ENCODE results near the gene PDE1C.

Gene PDE1C

DNA sequence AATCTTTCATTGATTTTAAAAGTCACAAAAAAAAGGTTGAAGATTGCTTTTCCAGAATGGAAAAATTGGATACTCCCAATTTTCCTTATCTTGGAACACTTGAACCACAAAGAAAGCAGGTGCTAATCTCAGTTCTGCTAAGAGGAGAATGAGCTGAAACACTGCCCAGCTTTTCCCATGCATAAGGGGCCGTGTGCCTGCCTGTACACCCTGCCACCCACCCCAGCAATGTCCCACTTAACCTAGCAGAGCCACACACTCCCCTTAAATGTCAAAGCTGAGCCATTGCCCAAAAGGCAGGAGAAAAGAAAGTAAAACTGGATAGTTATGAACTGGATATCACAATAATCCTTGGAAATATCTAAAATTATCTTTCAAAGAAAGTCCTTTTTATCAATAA is 13.4 kb downstream of the PDE1C start:
- TF ChIP-seq, protein P1, sequence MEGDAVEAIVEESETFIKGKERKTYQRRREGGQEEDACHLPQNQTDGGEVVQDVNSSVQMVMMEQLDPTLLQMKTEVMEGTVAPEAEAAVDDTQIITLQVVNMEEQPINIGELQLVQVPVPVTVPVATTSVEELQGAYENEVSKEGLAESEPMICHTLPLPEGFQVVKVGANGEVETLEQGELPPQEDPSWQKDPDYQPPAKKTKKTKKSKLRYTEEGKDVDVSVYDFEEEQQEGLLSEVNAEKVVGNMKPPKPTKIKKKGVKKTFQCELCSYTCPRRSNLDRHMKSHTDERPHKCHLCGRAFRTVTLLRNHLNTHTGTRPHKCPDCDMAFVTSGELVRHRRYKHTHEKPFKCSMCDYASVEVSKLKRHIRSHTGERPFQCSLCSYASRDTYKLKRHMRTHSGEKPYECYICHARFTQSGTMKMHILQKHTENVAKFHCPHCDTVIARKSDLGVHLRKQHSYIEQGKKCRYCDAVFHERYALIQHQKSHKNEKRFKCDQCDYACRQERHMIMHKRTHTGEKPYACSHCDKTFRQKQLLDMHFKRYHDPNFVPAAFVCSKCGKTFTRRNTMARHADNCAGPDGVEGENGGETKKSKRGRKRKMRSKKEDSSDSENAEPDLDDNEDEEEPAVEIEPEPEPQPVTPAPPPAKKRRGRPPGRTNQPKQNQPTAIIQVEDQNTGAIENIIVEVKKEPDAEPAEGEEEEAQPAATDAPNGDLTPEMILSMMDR (IDR thresholded peaks at IDR 0.05; ENCODE audit: low read depth, low read length): no peak
- H3K4me3 ChIP-seq (ENCODE audit: low read depth, low read length): no peak overlapping the region

DNA sequence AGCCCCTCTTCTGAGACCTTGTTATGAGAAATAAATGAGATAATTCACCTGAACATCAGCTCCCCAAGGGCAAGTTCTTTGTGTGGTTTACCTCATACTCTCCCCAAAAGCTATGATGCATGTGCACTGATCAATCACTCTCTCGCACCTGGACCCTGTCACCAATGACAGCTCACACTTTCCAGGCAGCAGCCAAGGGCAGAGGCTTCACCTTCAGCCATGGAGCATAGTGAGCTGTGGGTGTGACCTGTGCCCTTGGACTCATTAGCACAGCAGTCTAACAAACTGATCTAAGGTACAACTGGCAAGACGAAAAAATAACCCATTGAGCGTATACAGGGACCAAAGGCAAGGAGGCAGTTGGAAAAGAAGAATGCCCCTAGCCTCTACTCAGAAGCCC is 17.0 kb downstream of the PDE1C start:
- no peak overlapping the region for H3K4me3 ChIP-seq (ENCODE audit: low read depth, low read length)
- TF ChIP-seq, protein P1 (IDR thresholded peaks at IDR 0.05; ENCODE audit: low read depth, low read length): no peak

DNA sequence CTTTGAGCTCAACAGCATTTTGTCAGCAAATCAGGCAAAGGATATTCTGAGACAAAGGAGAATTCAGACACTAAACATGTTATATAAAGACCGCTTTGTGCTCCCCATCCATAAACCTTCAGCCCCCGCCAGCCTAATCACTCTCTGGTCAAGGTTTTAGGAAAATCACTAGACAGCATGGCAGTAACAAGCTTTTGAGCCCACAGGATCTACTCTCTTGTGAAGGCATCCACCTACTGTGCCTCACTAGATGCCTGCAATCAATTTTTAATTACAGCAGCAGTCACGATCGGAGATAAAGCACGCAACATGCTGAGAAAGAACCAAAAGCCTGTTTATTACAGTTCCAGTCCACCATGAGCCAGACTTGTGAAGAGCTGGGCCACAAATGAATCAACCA is 19.1 kb downstream of the PDE1C start:
- TF ChIP-seq, protein P1 (IDR thresholded peaks at IDR 0.05; ENCODE audit: low read depth, low read length): no peak
- no peak overlapping the region for H3K4me3 ChIP-seq (ENCODE audit: low read depth, low read length)

DNA sequence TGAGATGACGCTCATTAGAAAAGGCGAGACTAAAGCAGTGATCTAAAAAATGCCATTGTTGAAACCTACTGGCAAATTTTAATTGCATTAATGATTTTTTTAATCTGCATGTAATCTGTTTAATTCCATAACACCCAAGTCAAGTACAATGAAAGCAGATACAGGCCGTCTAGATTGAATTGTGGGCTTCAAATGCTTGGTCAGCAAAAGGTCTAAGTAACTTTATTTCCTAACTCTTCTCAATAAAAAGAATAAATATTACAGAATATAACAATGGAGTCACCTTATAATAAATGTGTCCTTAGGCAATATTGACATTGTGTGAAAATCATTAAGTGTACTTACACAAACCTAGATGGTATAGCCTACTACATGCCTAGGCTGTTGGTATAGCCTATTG is 20.6 kb downstream of the PDE1C start:
- TF ChIP-seq, protein P1 (IDR thresholded peaks at IDR 0.05; ENCODE audit: low read depth, low read length): no peak

DNA sequence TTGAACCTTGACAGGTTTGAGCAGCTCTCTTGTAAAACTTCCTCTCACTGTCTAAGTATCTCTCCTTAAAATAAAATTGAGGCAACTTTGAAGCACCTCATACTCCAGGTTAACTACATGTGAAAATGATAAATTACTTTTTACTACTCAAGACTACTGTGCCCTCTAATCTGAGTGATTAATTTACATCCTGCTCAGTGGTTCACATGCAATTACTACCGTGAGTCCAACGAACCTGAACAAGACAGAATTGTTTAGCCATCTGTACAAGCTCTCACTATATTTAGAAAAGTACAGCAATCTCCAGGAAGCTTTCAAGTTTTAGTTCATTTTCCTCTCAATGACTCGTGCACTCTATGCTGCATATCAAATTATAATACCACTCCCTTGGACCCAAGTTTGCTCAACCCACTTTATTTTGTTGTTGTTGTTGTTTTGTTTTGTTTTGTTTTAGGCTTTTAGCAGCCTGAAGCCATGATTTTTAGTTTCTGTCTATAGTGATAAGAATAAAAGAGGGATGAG is 21.2 kb downstream of the PDE1C start:
- no peak overlapping the region for H3K4me3 ChIP-seq (ENCODE audit: low read depth, low read length)
- TF ChIP-seq, protein P1 (IDR thresholded peaks at IDR 0.05; ENCODE audit: low read depth, low read length): no peak

More for the DNA sequence above, 20.6 kb downstream of the PDE1C start:
- no peak overlapping the region for H3K4me3 ChIP-seq (ENCODE audit: low read depth, low read length)

DNA sequence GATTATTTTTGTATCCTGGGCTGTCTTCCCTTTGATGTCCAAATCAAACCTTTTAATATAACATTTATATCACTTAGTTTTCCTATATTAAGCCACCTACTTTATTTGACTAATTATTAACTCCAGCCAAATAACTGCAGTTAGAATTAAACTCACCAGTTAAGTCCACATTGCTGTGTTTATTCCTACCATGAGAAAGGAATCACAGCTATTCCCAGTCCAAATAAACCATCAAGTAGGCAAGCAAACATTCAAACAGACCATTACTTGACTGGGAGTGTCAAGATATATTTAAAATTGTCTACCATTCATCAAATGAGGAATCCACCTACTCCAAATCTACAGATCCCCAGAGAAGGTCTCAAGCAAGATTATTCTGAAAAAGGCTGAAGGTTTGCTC is 22.4 kb downstream of the PDE1C start:
- TF ChIP-seq, protein P1 (IDR thresholded peaks at IDR 0.05; ENCODE audit: low read depth, low read length): no peak

DNA sequence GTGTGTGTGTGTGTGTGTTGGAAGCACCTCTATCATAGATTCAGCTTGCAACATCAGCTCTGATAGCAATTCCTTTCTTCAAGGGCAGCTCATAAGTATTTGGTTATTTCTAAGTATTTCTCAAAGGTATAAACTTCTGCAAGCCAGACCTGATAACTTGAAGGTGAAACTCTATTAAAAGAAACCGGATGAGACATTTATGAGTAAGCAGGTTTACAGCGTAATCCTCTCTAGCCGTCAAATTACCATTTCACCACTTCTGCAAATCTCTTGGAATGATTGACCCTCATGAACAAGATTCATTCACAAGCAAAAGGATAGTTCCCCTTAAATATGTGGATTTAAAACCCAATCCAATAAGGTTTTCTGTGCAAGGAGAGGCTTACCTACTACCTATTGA is 23.1 kb downstream of the PDE1C start:
- TF ChIP-seq, protein P1 (IDR thresholded peaks at IDR 0.05; ENCODE audit: low read depth, low read length): no peak
- H3K4me3 ChIP-seq (ENCODE audit: low read depth, low read length): no peak overlapping the region

More for the DNA sequence above, 22.4 kb downstream of the PDE1C start:
- no peak overlapping the region for H3K4me3 ChIP-seq (ENCODE audit: low read depth, low read length)
